Heart right ventricle (tissue), 16 donors: Measurements from ENCODE around the gene PARP11. TPM values are rescaled to one million over a fixed set of nuclear protein-coding genes. Genes with fewer than 3 reads are reported as not detected.
A peak's percentile ranks its signal among the peaks of the same experiment; 100 is the strongest.

Source experiments
- ATAC-seq, 8 donors: fragments of 200-7000 bp; cut with Tn5 transposase; one replicate each; pipeline ENCODE4 v1.9.1; 2020; ENCODE audit warnings: mild to moderate bottlenecking in 8 of 8, moderate library complexity in 8 of 8, moderate number of reproducible peaks in 1 of 8
- DNase-seq, 2 donors: peaks; one replicate each; pipeline ENCODE4 v3.0.0-alpha.2; 2020
- H3K27ac ChIP-seq, 10 donors: fragments of 200-600 bp; sonication (generic) in 2 of 10; one replicate each; pipeline versions ENCODE4 v1.5.0 to v1.8.0; 2020 to 2022; ENCODE audit warnings: mild to moderate bottlenecking in 3 of 10
- H3K27me3 ChIP-seq, 7 donors: fragments of 200-600 bp; one replicate each; pipeline ENCODE4 v1.8.0; 2021 to 2022; ENCODE audit warnings: mild to moderate bottlenecking in 2 of 7
- H3K36me3 ChIP-seq, 9 donors: fragments of 200-600 bp; sonication (generic) in 1 of 9; one replicate each; pipeline versions ENCODE4 v1.5.0 to v1.8.0; 2020 to 2022; ENCODE audit warnings: mild to moderate bottlenecking in 2 of 9
- H3K4me1 ChIP-seq, 9 donors: fragments of 200-600 bp; sonication (generic) in 1 of 9; one replicate each; pipeline versions ENCODE4 v1.5.0 to v1.8.0; 2020 to 2022; ENCODE audit warnings: mild to moderate bottlenecking in 4 of 9
- H3K4me3 ChIP-seq, 10 donors: fragments of 200-600 bp; sonication (generic) in 2 of 10; one replicate each; pipeline versions ENCODE4 v1.5.0 to v1.8.0; 2020 to 2022; ENCODE audit warnings: mild to moderate bottlenecking in 7 of 10, moderate library complexity in 2 of 10
- H3K9me3 ChIP-seq, 11 donors: fragments of 200-600 bp in 10 of 11; sonication (generic) in 2 of 11; one replicate each; pipeline versions ENCODE4 v1.5.0 to v1.8.0; 2013 to 2022; ENCODE audit warnings: mild to moderate bottlenecking in 2 of 11, control low read depth in 1 of 11, moderate library complexity in 1 of 11
- WGBS, 2 donors: extraction: QIAGEN DNeasy Blood & Tissue Kit; methylation state at CpG; one replicate each; pipeline ENCODE4 v1.1.7; 2013; ENCODE audit warnings: inconsistent platforms in 1 of 2; 5-methylcytosine and 5-hydroxymethylcytosine counted together
- intact Hi-C, 10 donors: fragments of 100-400 bp; cut with DNase I; formaldehyde crosslinking; loops; one replicate each; pipeline versions ENCODE4 v1.11.1 to v1.14.2; 2022
- polyA plus RNA-seq, 2 donors: library from polyadenylated mRNA; stranded (reverse); fragments of 200-250 nt; gene quantifications; one replicate each; pipeline ENCODE4 v1.2.3, GENCODE V29; 2013
- total RNA-seq, 10 donors: library from RNA; stranded (reverse); fragmentation: NEBNext Ultra II Directional in 3 of 10; extraction: Animal tissue kit (Norgen Biotek cat#: 25700) in 3 of 10; gene quantifications; one replicate each; pipeline versions ENCODE4 v1.2.1 to v1.2.4, GENCODE V29; 2021 to 2023
- TF ChIP-seq, protein P1 (sequence below), 9 donors: fragments of 200-600 bp; sonication (generic) in 2 of 9; IDR thresholded peaks; one replicate each; pipeline versions ENCODE4 v1.5.0 to v1.8.0; 2021 to 2022; ENCODE audit warnings: antibody characterized with exemption in 9 of 9, mild to moderate bottlenecking in 5 of 9, moderate library complexity in 1 of 9
- donor health status: Arrhythmogenic right ventricular cardiomyopathy.
- donor health status: ischemic (EF 13 %, LVEDD 7.1; RV severe dilation, severe dysfunction).
- donor health status: healthy with polysubstance abuse.
- donor health status: DM: no; HTN: yes; CAD: no.
- donor health status: DM: no; HTN: no; CAD: no.
- donor health status: ischemic (EF 25% LVEDD 6.9; RV normal size, moderate dysfunction).
- donor health status: ischemic (EF 25% LVEDD 5.7; RV mildly dilated, moderate dysfunction).
- donor health status: healthy.
- donor health status: DM: yes; HTN: yes; CAD: no.
- donor health status: Ischemic cardiomyopathy.
- donor health status: ischemic (EF 35%, LVEDD 5.7; RV mildly dilated, moderate dysfunction).
- donor health status: nonischemic (EF 11% LVEDD 7.7; RV severe dilation, severe dysfunction).
- donor health status: DM: yes; HTN: yes; CAD: no.
- donor health status: PGD.
- donor health status: ischemic (EF 29% LVEDD 5.4; RV normal size, mild dysfunction).
- donor health status: nonischemic (EF 23%, LVEDD 6.1; RV moderate dilation, normal function).

Gene PARP11
- total and polyA plus RNA-seq, 12 donors, result 1.5 to 7.5 (median 5.0) TPM

DNA sequence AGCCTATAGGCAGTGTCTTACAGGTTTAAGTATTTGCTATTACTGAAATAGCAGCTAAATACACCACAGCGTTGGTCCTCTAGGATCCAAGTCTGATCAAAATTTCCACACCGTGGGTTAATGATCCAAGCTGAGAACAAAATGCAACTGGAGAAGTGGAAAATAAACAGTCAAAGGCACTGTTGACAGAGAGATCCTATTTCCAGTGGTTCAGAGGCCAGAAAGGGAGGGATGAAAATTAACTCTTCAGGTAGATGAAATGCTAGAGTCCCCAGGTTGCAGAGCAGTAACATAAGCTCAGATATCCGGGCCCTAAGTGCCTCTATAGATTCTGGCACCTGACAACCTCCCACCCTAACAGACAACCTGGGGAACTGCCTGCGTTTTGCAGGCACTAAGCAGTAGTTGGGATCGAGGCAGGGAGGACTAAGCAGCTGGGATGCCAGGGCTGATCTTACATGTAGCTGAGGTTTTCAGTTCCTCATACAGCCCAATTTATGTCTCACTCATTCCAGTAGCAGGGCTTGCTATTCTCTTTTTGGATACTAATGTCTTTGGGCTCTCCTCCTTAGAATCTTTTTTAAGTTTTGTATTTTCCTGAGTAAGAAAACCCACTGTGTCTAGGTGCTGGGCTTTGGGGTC is 77.6 kb downstream of the PARP11 start:
- intact Hi-C loops, result no loop called here
- H3K27me3 ChIP-seq, result no peaks in the 10 kb centered on the region
- peaks cover 0 to 4% (median 0%) of the 10 kb centered on the region in 9 donors for H3K36me3 ChIP-seq
- ATAC-seq, result no peak
- no peak for DNase-seq
- H3K27ac ChIP-seq, result no peak overlapping the region
- H3K4me3 ChIP-seq, result no peak overlapping the region
- H3K9me3 ChIP-seq, result no peaks in the 10 kb centered on the region
- WGBS, 2 donors, result 79 to 81% methylated on average over 5 of the region's 5 CpGs
- peaks cover 0 to 4% (median 0%) of the 10 kb centered on the region in 9 donors for H3K4me1 ChIP-seq
- TF ChIP-seq, protein P1, sequence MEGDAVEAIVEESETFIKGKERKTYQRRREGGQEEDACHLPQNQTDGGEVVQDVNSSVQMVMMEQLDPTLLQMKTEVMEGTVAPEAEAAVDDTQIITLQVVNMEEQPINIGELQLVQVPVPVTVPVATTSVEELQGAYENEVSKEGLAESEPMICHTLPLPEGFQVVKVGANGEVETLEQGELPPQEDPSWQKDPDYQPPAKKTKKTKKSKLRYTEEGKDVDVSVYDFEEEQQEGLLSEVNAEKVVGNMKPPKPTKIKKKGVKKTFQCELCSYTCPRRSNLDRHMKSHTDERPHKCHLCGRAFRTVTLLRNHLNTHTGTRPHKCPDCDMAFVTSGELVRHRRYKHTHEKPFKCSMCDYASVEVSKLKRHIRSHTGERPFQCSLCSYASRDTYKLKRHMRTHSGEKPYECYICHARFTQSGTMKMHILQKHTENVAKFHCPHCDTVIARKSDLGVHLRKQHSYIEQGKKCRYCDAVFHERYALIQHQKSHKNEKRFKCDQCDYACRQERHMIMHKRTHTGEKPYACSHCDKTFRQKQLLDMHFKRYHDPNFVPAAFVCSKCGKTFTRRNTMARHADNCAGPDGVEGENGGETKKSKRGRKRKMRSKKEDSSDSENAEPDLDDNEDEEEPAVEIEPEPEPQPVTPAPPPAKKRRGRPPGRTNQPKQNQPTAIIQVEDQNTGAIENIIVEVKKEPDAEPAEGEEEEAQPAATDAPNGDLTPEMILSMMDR (IDR thresholded peaks at IDR 0.05), result no peak

DNA sequence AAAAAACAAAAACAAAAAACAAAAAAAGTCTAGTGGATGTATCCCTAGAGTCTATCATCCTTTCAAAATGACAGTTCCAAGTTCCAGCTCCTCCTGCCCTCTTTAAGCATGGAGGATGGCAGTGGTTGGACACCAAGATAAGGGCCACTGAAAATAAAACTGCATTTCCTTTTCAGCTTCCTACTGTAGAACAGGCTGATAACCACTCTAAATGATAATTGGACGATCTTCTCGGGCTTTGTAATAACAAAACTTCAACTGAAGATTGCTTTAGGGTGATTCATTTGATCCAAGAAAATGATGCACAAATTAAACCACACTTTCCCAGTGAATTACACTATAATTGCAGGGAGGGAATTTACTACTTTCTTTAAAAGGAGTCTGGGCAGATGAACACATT is 78.1 kb downstream of the PARP11 start:
- H3K36me3 ChIP-seq, result peaks cover 0 to 4% (median 0%) of the 10 kb centered on the region in 9 donors
- H3K27me3 ChIP-seq, result no peaks in the 10 kb centered on the region
- H3K9me3 ChIP-seq, result no peaks in the 10 kb centered on the region
- ATAC-seq, result no peak
- H3K4me3 ChIP-seq, result no peak overlapping the region
- H3K27ac ChIP-seq, result no peak overlapping the region
- WGBS, 2 donors, result 29 to 30% methylated on average over 2 of the region's 2 CpGs
- intact Hi-C loops, result no loop called here
- DNase-seq, result no peak
- TF ChIP-seq, protein P1 (IDR thresholded peaks at IDR 0.05), result no peak
- peaks cover 0 to 4% (median 0%) of the 10 kb centered on the region in 9 donors for H3K4me1 ChIP-seq

DNA sequence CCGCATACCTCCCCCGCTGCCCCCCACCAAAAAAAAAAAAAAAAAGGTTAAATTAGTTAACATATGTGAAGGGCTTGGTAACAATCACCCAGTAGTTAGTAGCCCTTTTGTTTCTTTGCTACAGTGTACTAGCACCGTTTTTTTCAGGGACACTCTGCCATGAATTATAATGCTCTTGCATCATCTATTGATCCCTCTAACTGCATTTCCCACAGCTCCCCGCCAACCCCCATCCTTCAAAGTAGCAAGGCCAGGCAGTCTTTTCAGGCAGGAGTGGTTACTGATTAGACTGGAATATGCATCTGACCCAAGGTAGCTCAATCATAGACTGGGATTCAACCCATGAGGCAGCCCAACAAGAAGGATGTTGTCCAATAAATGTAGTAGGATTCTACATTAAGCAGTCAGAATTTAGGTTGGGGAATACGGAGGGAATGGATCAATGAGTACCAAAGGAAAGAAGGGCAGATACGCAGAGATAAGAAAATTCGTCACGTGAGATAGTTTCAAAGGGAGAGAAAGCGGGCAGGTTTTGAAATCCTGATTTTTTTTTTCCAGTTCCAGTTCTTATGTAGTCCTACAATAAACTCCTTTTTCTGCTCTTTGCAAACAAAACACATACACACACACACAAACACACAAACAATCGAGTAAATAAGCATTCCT is 80.4 kb downstream of the PARP11 start:
- TF ChIP-seq, protein P1 (IDR thresholded peaks at IDR 0.05), result no peak
- Histone ChIP-seq H3K36me3 (no peaks in the 10 kb centered on the region), H3K27ac (no peak overlapping the region), H3K4me3 (no peak overlapping the region), H3K27me3 (no peaks in the 10 kb centered on the region), H3K4me1 (peaks cover 0 to 4% (median 0%) of the 10 kb centered on the region in 9 donors), H3K9me3 (peaks cover 0 to 9% (median 0%) of the 10 kb centered on the region in 11 donors)
- 91 to 94% methylated on average over 10 of the region's 10 CpGs for whole genome bisulfite sequencing, 2 donors
- ATAC-seq (no peak), DNase-seq (no peak)
- intact Hi-C loops, result no loop called here

DNA sequence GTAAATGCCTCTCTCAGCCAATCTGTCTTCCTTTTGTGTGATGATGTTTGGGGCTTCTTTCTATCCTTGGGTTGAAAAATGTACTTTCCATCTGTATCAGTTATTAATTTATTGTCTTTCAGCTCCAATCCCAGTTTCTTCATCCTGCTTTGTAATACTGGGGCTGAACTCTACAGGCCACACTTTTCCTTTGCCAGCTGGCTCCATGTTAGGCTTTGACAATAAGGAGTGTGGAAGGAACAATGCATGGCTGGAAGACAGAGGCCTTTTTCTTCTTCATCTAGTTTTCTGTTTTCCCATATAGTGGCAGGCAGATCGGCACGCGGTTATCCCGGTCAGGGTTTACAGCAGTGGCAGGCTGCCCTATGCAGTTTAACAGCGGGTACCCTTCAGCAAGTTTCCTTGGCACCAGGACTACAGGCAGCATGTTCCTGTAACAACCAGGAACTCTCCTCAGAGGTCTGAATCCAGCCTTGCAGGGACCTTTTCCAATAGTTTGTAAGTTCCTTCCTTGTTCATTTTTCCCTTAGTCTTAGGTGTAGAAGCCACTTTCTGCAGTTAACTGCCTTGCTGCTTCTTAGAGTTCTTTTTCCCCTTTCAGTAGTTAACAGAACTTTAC is 81.8 kb downstream of the PARP11 start:
- intact Hi-C loops, result no loop called here
- H3K4me3 ChIP-seq, result no peak overlapping the region
- ATAC-seq (peak in 4 of 8 donors; percentile 30 to 85 (median 57)), DNase-seq (no peak)
- no peaks in the 10 kb centered on the region for H3K36me3 ChIP-seq
- H3K4me1 ChIP-seq, result peaks cover 0 to 4% (median 0%) of the 10 kb centered on the region in 9 donors
- peaks cover 0 to 9% (median 0%) of the 10 kb centered on the region in 11 donors for H3K9me3 ChIP-seq
- TF ChIP-seq, protein P1 (IDR thresholded peaks at IDR 0.05), result no peak
- H3K27me3 ChIP-seq, result no peaks in the 10 kb centered on the region
- WGBS, 2 donors, result 80 to 91% methylated on average over 5 of the region's 5 CpGs
- H3K27ac ChIP-seq, result no peak overlapping the region
